ENCODE data around the gene RNASEH2B. TPM values are rescaled to one million over a fixed set of nuclear protein-coding genes. Genes with fewer than 3 reads are reported as not detected.

RNASEH2B gene
- total and polyA plus RNA-seq, 4 donors = 7.8 to 44.1 (median 9.3) TPM

DNA sequence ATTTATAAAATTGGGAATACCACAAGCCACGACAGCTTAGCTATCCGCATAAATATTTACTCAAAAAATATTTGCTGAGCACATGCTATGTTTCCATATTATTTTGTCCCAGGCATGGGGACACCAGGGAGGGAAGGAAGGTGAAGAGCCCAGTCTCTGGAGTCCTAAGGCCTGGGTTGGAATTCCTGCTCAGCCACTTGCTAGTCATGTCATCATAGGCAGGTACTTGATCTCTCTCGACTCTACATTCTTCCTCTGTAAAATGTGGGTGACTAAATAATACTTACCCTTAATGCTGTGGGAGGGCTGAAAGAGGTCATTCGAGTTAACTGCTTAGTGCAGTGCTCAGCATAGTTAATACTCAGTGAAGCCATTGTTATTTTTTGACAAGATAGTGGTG, 4.3 kb upstream of the RNASEH2B start:
- Histone ChIP-seq H3K4me3 (ENCODE audit: low read depth in 1 of 3, low read length in 3 of 3) (no peak overlapping the region), H3K27me3 (ENCODE audit: control insufficient read depth in 4 of 4, insufficient read depth in 4 of 4, low read length in 3 of 4) (no peaks in the 10 kb centered on the region), H3K36me3 (ENCODE audit: control insufficient read depth in 4 of 4, insufficient read depth in 3 of 4, low read depth in 1 of 4, low read length in 3 of 4) (no peaks in the 10 kb centered on the region), H3K9ac (ENCODE audit: low read depth in 1 of 2, low read length in 2 of 2) (no peak overlapping the region), H3K27ac (ENCODE audit: low read depth in 1 of 2, low read length in 2 of 2) (no peak overlapping the region), H3K4me1 (ENCODE audit: control insufficient read depth in 4 of 4, insufficient read depth in 4 of 4, low read length in 3 of 4) (peaks cover 0 to 1% (median under 1%) of the 10 kb centered on the region in 4 donors), H3K9me3 (ENCODE audit: control insufficient read depth in 4 of 4, low read length in 3 of 4) (no peaks in the 10 kb centered on the region)
- 71% methylated on average over 4 of the region's 4 CpGs for WGBS
- DNase-seq (ENCODE audit: low spot score) = no peak
- TF ChIP-seq NR2F2 (IDR thresholded peaks at IDR 0.05) (no peak), RXRA (IDR thresholded peaks at IDR 0.05) (no peak), SP1 (IDR thresholded peaks at IDR 0.05) (no peak), HNF4A (conservative IDR thresholded peaks at IDR 0.05) (no peak), EGR1 (IDR thresholded peaks at IDR 0.05; ENCODE audit: low read depth in 2 of 2) (no peak), HNF4G (IDR thresholded peaks at IDR 0.05) (no peak), YY1 (IDR thresholded peaks at IDR 0.05) (no peak), FOXA2 (IDR thresholded peaks at IDR 0.05) (no peak), GABPA (IDR thresholded peaks at IDR 0.05 in 1 of 2, conservative IDR thresholded peaks at IDR 0.05 in 1 of 2) (no peak), FOXA1 (IDR thresholded peaks at IDR 0.05) (no peak), RAD21 (IDR thresholded peaks at IDR 0.05) (no peak)
- TF ChIP-seq, protein P1, sequence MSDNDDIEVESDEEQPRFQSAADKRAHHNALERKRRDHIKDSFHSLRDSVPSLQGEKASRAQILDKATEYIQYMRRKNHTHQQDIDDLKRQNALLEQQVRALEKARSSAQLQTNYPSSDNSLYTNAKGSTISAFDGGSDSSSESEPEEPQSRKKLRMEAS (IDR thresholded peaks at IDR 0.05) = no peak
- TF ChIP-seq, protein P2, sequence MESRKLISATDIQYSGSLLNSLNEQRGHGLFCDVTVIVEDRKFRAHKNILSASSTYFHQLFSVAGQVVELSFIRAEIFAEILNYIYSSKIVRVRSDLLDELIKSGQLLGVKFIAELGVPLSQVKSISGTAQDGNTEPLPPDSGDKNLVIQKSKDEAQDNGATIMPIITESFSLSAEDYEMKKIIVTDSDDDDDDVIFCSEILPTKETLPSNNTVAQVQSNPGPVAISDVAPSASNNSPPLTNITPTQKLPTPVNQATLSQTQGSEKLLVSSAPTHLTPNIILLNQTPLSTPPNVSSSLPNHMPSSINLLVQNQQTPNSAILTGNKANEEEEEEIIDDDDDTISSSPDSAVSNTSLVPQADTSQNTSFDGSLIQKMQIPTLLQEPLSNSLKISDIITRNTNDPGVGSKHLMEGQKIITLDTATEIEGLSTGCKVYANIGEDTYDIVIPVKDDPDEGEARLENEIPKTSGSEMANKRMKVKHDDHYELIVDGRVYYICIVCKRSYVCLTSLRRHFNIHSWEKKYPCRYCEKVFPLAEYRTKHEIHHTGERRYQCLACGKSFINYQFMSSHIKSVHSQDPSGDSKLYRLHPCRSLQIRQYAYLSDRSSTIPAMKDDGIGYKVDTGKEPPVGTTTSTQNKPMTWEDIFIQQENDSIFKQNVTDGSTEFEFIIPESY (IDR thresholded peaks at IDR 0.05) = no peak
- TF ChIP-seq, protein P3, sequence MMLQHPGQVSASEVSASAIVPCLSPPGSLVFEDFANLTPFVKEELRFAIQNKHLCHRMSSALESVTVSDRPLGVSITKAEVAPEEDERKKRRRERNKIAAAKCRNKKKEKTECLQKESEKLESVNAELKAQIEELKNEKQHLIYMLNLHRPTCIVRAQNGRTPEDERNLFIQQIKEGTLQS (IDR thresholded peaks at IDR 0.05) = no peak
- TF ChIP-seq, protein P4, sequence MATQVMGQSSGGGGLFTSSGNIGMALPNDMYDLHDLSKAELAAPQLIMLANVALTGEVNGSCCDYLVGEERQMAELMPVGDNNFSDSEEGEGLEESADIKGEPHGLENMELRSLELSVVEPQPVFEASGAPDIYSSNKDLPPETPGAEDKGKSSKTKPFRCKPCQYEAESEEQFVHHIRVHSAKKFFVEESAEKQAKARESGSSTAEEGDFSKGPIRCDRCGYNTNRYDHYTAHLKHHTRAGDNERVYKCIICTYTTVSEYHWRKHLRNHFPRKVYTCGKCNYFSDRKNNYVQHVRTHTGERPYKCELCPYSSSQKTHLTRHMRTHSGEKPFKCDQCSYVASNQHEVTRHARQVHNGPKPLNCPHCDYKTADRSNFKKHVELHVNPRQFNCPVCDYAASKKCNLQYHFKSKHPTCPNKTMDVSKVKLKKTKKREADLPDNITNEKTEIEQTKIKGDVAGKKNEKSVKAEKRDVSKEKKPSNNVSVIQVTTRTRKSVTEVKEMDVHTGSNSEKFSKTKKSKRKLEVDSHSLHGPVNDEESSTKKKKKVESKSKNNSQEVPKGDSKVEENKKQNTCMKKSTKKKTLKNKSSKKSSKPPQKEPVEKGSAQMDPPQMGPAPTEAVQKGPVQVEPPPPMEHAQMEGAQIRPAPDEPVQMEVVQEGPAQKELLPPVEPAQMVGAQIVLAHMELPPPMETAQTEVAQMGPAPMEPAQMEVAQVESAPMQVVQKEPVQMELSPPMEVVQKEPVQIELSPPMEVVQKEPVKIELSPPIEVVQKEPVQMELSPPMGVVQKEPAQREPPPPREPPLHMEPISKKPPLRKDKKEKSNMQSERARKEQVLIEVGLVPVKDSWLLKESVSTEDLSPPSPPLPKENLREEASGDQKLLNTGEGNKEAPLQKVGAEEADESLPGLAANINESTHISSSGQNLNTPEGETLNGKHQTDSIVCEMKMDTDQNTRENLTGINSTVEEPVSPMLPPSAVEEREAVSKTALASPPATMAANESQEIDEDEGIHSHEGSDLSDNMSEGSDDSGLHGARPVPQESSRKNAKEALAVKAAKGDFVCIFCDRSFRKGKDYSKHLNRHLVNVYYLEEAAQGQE (IDR thresholded peaks at IDR 0.05) = no peak

DNA sequence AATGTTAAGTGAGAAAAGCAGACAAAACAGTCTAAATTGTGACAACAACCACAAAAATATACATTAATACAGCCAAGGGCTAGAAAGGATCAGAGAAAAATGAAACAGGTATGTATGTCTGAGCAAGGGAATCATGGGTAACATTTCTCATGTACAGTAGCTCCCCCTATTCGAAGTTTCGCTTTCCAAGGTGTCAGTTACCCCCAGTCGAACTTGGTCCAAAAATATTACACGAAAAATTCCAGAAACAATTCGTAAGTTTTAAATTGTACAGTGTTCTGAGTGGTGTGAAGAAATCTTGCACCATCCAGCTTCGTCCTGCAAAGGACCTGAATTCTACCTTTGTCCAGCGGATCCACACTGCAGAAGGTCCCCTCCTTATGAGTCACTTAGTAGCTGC, 1.8 kb upstream of the RNASEH2B start:
- Histone ChIP-seq H3K4me1 (ENCODE audit: control insufficient read depth in 4 of 4, insufficient read depth in 4 of 4, low read length in 3 of 4) (peaks cover 0 to 23% (median 12%) of the 10 kb centered on the region in 4 donors), H3K36me3 (ENCODE audit: control insufficient read depth in 4 of 4, insufficient read depth in 3 of 4, low read depth in 1 of 4, low read length in 3 of 4) (no peaks in the 10 kb centered on the region), H3K4me3 (ENCODE audit: low read depth in 1 of 3, low read length in 3 of 3) (no peak overlapping the region), H3K27me3 (ENCODE audit: control insufficient read depth in 4 of 4, insufficient read depth in 4 of 4, low read length in 3 of 4) (no peaks in the 10 kb centered on the region), H3K9ac (ENCODE audit: low read depth in 1 of 2, low read length in 2 of 2) (no peak overlapping the region), H3K27ac (ENCODE audit: low read depth in 1 of 2, low read length in 2 of 2) (no peak overlapping the region), H3K9me3 (ENCODE audit: control insufficient read depth in 4 of 4, low read length in 3 of 4) (no peaks in the 10 kb centered on the region)
- DNase-seq (ENCODE audit: low spot score) = no peak
- WGBS = 96% methylated on average over 7 of the region's 7 CpGs
- TF ChIP-seq, protein P5, sequence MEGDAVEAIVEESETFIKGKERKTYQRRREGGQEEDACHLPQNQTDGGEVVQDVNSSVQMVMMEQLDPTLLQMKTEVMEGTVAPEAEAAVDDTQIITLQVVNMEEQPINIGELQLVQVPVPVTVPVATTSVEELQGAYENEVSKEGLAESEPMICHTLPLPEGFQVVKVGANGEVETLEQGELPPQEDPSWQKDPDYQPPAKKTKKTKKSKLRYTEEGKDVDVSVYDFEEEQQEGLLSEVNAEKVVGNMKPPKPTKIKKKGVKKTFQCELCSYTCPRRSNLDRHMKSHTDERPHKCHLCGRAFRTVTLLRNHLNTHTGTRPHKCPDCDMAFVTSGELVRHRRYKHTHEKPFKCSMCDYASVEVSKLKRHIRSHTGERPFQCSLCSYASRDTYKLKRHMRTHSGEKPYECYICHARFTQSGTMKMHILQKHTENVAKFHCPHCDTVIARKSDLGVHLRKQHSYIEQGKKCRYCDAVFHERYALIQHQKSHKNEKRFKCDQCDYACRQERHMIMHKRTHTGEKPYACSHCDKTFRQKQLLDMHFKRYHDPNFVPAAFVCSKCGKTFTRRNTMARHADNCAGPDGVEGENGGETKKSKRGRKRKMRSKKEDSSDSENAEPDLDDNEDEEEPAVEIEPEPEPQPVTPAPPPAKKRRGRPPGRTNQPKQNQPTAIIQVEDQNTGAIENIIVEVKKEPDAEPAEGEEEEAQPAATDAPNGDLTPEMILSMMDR (IDR thresholded peaks at IDR 0.05; ENCODE audit: low read depth, low read length, missing input control) = no peak
- TF ChIP-seq, protein P4 (IDR thresholded peaks at IDR 0.05) = no peak
- TF ChIP-seq TAF1 (conservative IDR thresholded peaks at IDR 0.05) = no peak
- TF ChIP-seq YY1 (IDR thresholded peaks at IDR 0.05) = no peak
- no peak for TF ChIP-seq RAD21 (IDR thresholded peaks at IDR 0.05)
- TF ChIP-seq, protein P1 (IDR thresholded peaks at IDR 0.05) = no peak
- no peak for TF ChIP-seq NR2F2 (IDR thresholded peaks at IDR 0.05)
- TF ChIP-seq HNF4G (IDR thresholded peaks at IDR 0.05) = no peak
- TF ChIP-seq FOXA2 (IDR thresholded peaks at IDR 0.05) = no peak
- TF ChIP-seq, protein P2 (IDR thresholded peaks at IDR 0.05) = no peak
- TF ChIP-seq RXRA (IDR thresholded peaks at IDR 0.05) = no peak
- no peak for TF ChIP-seq JUND (IDR thresholded peaks at IDR 0.05)
- no peak for TF ChIP-seq FOXA1 (IDR thresholded peaks at IDR 0.05)
